HEK293 (cell line): ENCODE measurements around the gene HMGN1.

Source experiments
- CTCF ChIP-seq: fragments of 450-650 bp; formaldehyde crosslinking; IDR thresholded peaks from 2 replicates; pipeline ENCODE4 v1.5.1; 2016; ENCODE audit warnings: missing biosample characterization, missing genetic modification characterization
- YY1 ChIP-seq: fragments of 450-650 bp; formaldehyde crosslinking; IDR thresholded peaks from 2 replicates; pipeline ENCODE4 v1.5.1; 2018; ENCODE audit warnings: missing biosample characterization, missing genetic modification characterization
- ZNF48 ChIP-seq: fragments of 450-650 bp; formaldehyde crosslinking; IDR thresholded peaks from 2 replicates; pipeline ENCODE4 v1.5.1; 2016; ENCODE audit warnings: missing biosample characterization, missing genetic modification characterization

GRCh38 chr21:39307466-39307865, 41.4 kb downstream of the HMGN1 start:
- TF ChIP-seq CTCF (no peak), ZNF48 (tag by site-specific recombination) (no peak), YY1 (no peak)
